ENCODE measurements around the gene TEX261.
A peak's percentile ranks its signal among the peaks of the same experiment; 100 is the strongest.

Gene TEX261

GRCh38 chr2:70959851-70960832 is 34.5 kb downstream of the TEX261 start:
- Mint-ChIP-seq H3K9me3 (no peaks in the 10 kb centered on the region), H3K27ac (no peak overlapping the region), H3K27me3 (peaks cover 73% of the 10 kb centered on the region), H3K4me3 (no peak overlapping the region), H3K4me1 (peaks cover 23% of the 10 kb centered on the region)
- DNase-seq (peak in 1 of 2 donors; percentile 15), ATAC-seq (no peak)

DNA sequence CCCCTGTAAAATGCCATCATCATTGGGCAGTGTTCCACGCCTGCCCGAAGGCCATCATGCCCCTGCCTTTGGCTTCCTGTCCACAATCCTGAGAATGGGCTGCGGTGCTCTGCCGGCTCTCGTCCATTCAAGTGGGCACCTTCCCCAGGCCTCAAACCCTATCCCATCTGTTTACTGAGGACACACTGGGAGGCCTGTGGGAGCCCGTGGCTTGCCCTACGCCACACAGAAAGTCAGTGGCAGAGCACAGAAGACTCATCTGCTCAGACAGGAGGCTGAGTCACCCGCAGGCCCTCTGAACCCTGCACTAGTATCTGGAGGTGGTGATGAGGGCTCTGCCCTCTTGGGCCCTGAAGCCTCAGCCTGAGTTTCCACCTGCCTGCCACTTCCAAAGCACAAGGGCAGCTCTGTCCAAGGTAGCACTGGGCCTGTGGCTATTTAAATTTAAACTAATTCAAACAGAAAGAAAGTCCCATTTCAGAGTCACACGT is 35.4 kb downstream of the TEX261 start:
- ATAC-seq (no peak), DNase-seq (peak in 1 of 2 donors; percentile 8)
- H3K4me1 Mint-ChIP-seq = peaks cover 15% of the 10 kb centered on the region
- H3K27ac Mint-ChIP-seq = no peak overlapping the region
- no peaks in the 10 kb centered on the region for H3K9me3 Mint-ChIP-seq
- peaks cover 73% of the 10 kb centered on the region for H3K27me3 Mint-ChIP-seq
- no peak overlapping the region for H3K4me3 Mint-ChIP-seq

DNA sequence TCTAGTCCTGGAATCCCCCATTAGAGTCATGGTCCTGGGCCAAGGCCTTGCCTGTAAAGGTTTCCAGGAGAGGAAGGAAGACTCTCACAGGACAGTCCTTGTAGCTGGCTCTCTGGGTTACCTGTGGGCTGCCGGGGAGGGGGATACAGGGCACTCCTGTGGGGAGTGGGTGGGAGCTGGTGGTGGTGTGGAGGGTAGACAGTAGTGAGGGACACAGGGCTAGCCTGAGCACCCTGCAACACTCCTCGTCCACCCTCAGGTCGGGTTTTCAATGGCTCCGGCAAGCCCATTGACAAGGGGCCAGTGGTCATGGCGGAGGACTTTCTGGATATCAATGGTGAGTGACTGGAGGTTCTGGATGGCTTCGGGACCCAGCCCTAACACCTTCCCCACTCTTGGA is 35.9 kb downstream of the TEX261 start:
- ATAC-seq (no peak), DNase-seq (peak in 1 of 2 donors; percentile 4)
- Mint-ChIP-seq H3K9me3 (no peaks in the 10 kb centered on the region), H3K27ac (no peak overlapping the region), H3K4me3 (no peak overlapping the region), H3K27me3 (peaks cover 73% of the 10 kb centered on the region), H3K4me1 (peaks cover 14% of the 10 kb centered on the region)

GRCh38 chr2:70957798-70958197 is 36.9 kb downstream of the TEX261 start:
- no peak for DNase-seq
- Mint-ChIP-seq H3K4me1 (peaks cover 14% of the 10 kb centered on the region), H3K27me3 (peaks cover 71% of the 10 kb centered on the region), H3K9me3 (no peaks in the 10 kb centered on the region), H3K4me3 (no peak overlapping the region), H3K27ac (no peak overlapping the region)
- no peak for ATAC-seq

- H3K27ac Mint-ChIP-seq = no peak overlapping the region
- H3K4me1 Mint-ChIP-seq = peaks cover 14% of the 10 kb centered on the region
- H3K9me3 Mint-ChIP-seq = no peaks in the 10 kb centered on the region
- ATAC-seq (no peak), DNase-seq (peak in 1 of 2 donors; percentile 4)
- H3K4me3 Mint-ChIP-seq = no peak overlapping the region
- peaks cover 60% of the 10 kb centered on the region for H3K27me3 Mint-ChIP-seq
These were observed 38.5 kb downstream of the TEX261 start for GRCh38 chr2:70956141-70956540.

GRCh38 chr2:70954886-70955285 is 39.8 kb downstream of the TEX261 start:
- peak; percentile 42 for ATAC-seq
- peaks cover 48% of the 10 kb centered on the region for H3K27me3 Mint-ChIP-seq
- H3K27ac Mint-ChIP-seq = no peak overlapping the region
- H3K4me1 Mint-ChIP-seq = peaks cover 14% of the 10 kb centered on the region
- DNase-seq = peak in 1 of 2 donors; percentile 9
- H3K4me3 Mint-ChIP-seq = no peak overlapping the region
- no peaks in the 10 kb centered on the region for H3K9me3 Mint-ChIP-seq

GRCh38 chr2:70949086-70949485 is 45.6 kb downstream of the TEX261 start:
- Mint-ChIP-seq H3K27me3 (peaks cover 48% of the 10 kb centered on the region), H3K4me3 (no peak overlapping the region), H3K4me1 (peaks cover 23% of the 10 kb centered on the region), H3K27ac (no peak overlapping the region), H3K9me3 (no peaks in the 10 kb centered on the region)
- DNase-seq = no peak
- no peak for ATAC-seq

DNA sequence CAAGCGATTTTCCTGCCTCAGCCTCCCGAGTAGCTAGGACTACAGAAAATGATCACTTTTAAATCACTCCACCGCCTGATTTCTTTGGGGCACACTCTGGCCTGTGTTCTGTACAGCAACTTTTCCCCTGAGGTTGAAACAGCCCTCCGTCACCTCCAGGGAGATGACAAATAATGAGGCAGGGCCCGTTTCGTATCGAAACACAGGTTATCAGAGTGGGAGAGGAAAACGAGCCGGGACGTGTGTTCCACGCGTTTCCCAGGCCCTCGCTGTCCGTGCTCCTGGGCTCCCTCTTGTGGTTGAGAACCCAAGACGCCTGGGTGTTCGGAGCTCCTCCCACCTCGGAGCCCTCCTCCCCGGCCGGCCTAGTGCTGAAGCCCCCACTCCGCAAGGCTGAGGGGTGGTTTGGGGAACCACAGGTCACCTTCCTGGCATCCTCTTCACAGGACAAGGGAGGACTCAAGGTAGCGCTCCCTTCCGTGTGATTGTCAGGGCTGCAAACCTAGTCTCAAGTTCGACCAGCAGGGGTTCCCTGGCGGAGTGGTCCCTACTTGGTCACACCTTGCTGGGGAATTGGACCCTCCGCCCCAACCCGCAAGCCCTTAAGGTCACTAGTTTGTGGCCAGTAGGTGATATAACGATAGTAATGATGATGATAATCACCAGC is 46.2 kb downstream of the TEX261 start:
- Mint-ChIP-seq H3K9me3 (no peaks in the 10 kb centered on the region), H3K27me3 (peaks cover 42% of the 10 kb centered on the region), H3K4me3 (peak overlapping the region; percentile 85 to 91), H3K27ac (peak overlapping the region in 1 of 2 donors; percentile 79), H3K4me1 (peaks cover 23% of the 10 kb centered on the region)
- peak; percentile 70 to 74 for DNase-seq
- peak; percentile 89 for ATAC-seq

- H3K27ac Mint-ChIP-seq = no peak overlapping the region
These were observed 47.0 kb downstream of the TEX261 start for GRCh38 chr2:70947556-70948184.

DNA sequence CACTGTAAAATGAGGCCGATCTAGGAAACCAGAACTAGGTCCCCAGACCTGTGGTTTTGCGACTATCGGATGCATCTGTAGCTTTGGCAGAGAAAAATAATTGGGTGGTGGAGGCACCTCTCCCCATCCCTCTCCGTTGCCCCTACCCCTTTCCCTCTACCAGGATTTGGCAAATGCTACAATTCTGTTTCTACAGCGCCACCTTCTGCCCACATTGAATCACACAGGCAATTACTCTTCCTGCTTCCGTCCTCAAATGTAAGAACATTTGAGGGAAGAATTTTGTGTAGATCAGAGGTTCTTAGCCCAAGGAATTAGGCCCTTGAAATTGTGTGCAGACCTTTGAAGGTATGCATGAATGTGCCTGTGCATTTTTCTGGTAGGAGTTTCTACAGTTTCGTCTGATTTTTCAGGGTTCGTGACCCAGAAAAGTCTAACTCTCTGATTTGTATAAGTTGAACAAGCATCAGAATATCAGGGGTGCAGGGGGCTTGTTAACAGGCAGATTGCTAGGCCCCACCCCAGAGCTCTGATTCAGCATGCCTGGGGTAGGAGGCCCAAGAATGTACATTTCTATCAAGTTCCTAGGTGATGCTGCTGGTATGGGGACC is 47.7 kb downstream of the TEX261 start:
- peaks cover 37% of the 10 kb centered on the region for H3K27me3 Mint-ChIP-seq
- ATAC-seq (no peak), DNase-seq (peak; percentile 49 to 53)
- no peak overlapping the region for H3K27ac Mint-ChIP-seq
- H3K4me3 Mint-ChIP-seq = peak overlapping the region in 1 of 2 donors; percentile 2
- peaks cover 23% of the 10 kb centered on the region for H3K4me1 Mint-ChIP-seq
- no peaks in the 10 kb centered on the region for H3K9me3 Mint-ChIP-seq

More at GRCh38 chr2:70947556-70948184, 47.0 kb downstream of the TEX261 start:
- DNase-seq = no peak
- Mint-ChIP-seq H3K4me1 (peaks cover 23% of the 10 kb centered on the region), H3K9me3 (no peaks in the 10 kb centered on the region), H3K4me3 (peak overlapping the region; percentile 85 to 91), H3K27me3 (peaks cover 37% of the 10 kb centered on the region)
- ATAC-seq = peak; percentile 58

DNA sequence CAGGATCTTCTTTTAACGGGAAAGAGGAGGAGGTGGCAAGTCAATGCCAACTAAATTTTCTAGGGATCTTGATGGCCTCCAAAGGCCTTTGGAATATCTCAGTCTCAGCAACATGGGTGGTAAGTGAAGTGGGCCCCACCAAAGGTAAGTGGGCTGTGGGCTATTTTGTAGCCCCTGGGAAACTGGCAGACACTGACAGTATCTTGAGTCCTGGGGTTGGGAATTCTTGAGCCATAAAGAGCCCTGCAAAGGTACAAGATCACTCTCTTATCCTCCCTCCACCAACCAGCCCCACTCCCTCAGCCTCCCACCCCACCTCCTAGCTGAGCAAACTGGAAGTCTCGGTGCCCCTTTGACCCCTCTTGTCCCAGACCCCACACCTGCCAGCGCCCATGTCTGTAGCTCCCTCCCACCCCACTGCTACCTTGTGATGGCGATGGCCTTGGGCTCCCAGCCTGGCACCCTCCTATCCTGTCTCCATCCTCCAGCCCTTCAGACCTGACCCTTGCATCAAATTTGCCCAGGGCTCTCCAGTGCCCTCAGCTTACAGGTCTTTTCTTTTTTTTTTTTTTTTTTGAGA is 50.5 kb downstream of the TEX261 start:
- DNase-seq (no peak), ATAC-seq (no peak)
- no peak overlapping the region for H3K4me3 Mint-ChIP-seq
- H3K4me1 Mint-ChIP-seq = peaks cover 23% of the 10 kb centered on the region
- H3K27me3 Mint-ChIP-seq = peaks cover 53% of the 10 kb centered on the region
- H3K9me3 Mint-ChIP-seq = no peaks in the 10 kb centered on the region
- H3K27ac Mint-ChIP-seq = peak overlapping the region in 1 of 2 donors; percentile 79

DNA sequence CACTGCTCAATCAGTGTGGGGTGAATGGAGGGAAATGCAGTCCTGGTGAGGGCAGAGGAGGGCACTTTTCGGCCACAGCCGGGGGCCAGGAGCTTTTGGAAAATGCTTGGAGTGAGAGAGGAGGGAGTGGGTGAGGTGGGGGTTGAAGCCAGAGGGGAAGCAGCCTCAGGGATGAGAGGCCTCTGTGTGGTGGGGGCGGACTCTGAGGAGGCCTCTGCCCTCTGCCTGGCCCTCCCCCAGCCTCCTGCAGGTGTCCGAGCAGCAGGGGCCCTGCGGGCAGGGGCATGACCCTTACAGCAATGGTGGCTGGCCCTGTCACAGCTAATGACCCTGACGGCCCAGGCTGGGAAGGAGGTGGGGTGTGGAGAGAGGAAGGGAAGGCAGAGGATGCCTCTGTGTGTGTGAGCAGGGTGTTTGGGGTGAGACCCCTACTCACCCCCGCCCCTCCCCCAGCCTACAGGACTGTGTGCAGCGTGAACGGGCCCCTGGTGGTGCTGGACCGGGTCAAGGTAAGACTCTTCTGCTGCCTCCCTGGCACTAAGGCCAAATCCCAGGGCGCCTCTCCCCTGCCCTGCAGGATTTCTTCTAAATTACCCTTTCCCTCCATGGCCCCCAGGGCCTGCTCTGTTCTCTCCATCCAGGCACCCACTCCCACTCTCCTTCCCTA is 51.3 kb downstream of the TEX261 start:
- Mint-ChIP-seq H3K27ac (peak overlapping the region in 1 of 2 donors; percentile 66), H3K4me1 (peaks cover 19% of the 10 kb centered on the region), H3K4me3 (no peak overlapping the region), H3K27me3 (peaks cover 58% of the 10 kb centered on the region), H3K9me3 (no peaks in the 10 kb centered on the region)
- DNase-seq (no peak), ATAC-seq (no peak)

DNA sequence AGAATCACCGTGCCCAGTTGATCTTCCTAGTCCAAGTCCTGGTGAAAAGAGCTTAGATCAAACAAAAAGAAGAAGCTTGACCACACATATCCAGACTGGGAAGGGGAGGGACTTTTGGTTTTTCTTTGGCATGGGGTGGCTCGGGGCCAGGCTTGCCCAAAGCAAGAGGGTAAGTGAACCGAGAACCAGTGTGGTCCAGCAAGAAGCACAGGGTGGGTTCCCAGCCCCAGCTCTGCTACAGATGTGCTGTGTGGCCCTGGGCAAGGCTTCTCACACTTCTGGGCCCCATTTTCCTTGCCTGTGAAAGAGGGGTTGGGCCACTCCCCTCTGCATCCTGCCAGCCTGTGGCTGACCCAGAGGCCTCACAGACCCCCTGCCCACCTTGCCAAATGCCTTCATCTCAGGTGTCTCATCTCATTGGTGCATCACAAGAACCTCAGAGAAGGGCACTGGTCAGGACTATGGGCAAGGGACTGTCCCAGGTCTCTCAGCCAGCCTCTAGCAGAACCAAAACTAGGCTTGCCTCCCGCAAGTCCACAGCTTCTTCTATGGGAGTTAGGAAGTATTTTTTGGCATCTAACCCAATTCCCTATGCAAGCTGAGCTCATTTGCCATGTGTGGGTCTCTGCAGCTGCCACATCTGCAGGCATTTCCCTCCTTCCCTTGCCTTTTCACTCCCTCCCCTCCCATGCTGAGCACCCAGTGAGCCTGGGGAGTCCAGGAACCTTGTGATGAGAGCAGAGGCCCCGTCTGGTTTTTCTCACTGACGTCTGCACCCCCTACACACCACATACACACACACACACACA is 52.1 kb downstream of the TEX261 start:
- Mint-ChIP-seq H3K9me3 (no peaks in the 10 kb centered on the region), H3K4me3 (no peak overlapping the region), H3K27me3 (peaks cover 58% of the 10 kb centered on the region), H3K4me1 (peaks cover 12% of the 10 kb centered on the region), H3K27ac (no peak overlapping the region)
- no peak for DNase-seq
- no peak for ATAC-seq

GRCh38 chr2:70941701-70942100 is 53.0 kb downstream of the TEX261 start:
- Mint-ChIP-seq H3K9me3 (no peaks in the 10 kb centered on the region), H3K27me3 (peaks cover 50% of the 10 kb centered on the region), H3K4me3 (no peak overlapping the region), H3K27ac (no peak overlapping the region), H3K4me1 (peaks cover 3% of the 10 kb centered on the region)
- DNase-seq (no peak), ATAC-seq (no peak)

Measured in stimulated activated naive CD8-positive, alpha-beta T cell treated with anti-CD3 and anti-CD28 coated beads, Interleukin-15, amount 100 ng/mL, for 72 hours (primary cell).